GM12873 (cell line): Measurements from ENCODE around the gene NCKAP5.

Experiments used
- CTCF ChIP-seq: IDR thresholded peaks from 2 replicates; pipeline ENCODE4 v1.5.1; 2012; ENCODE audit warnings: low read depth, mild to moderate bottlenecking, moderate library complexity, low read length, control low read depth; ENCODE audit not compliant: insufficient read depth; ENCODE audit errors: missing control alignments

NCKAP5 gene

GRCh38 chr2:133456971-133457370 lies 111.3 kb downstream of the NCKAP5 start:
- no peak for TF ChIP-seq CTCF

GRCh38 chr2:133456156-133456555 lies 112.1 kb downstream of the NCKAP5 start:
- TF ChIP-seq CTCF: no peak

- TF ChIP-seq CTCF: no peak
Observed at GRCh38 chr2:133453032-133453431, 115.2 kb downstream of the NCKAP5 start.

GRCh38 chr2:133452583-133452982 lies 115.7 kb downstream of the NCKAP5 start:
- TF ChIP-seq CTCF: no peak

GRCh38 chr2:133452146-133452545 lies 116.1 kb downstream of the NCKAP5 start:
- TF ChIP-seq CTCF: no peak

GRCh38 chr2:133448195-133448594 lies 120.1 kb downstream of the NCKAP5 start:
- no peak for TF ChIP-seq CTCF

GRCh38 chr2:133447303-133447702 lies 121.0 kb downstream of the NCKAP5 start:
- no peak for TF ChIP-seq CTCF

- TF ChIP-seq CTCF: no peak
Observed at GRCh38 chr2:133444465-133444864, 123.8 kb downstream of the NCKAP5 start.
